CD14-positive monocyte (primary cell): ENCODE results near the gene CDH18. TPM values are rescaled to one million over a fixed set of nuclear protein-coding genes. Genes with fewer than 3 reads are reported as not detected.

Experiments
- DNase-seq, 3 donors: peaks; one replicate each; pipeline ENCODE4 v3.0.0-alpha.2; 2011 to 2022
- H2AFZ ChIP-seq: 2 replicates; pipeline ENCODE4 v1.6.0; 2012; ENCODE audit warnings: mild to moderate bottlenecking, low read depth, low read length, inconsistent platforms; ENCODE audit not compliant: insufficient read depth, poor library complexity, severe bottlenecking
- H3K27ac ChIP-seq, 2 donors: 1 replicate in 1 of 2; 2 replicates in 1 of 2; pipeline ENCODE4 v1.5.1; 2012 to 2013; ENCODE audit warnings: low read length in 2 of 2, control low read depth in 1 of 2, inconsistent platforms in 1 of 2, low read depth in 1 of 2, mild to moderate bottlenecking in 1 of 2
- H3K27me3 ChIP-seq, 2 donors: one replicate each; pipeline versions ENCODE4 v1.6.0 to v1.6.1; 2011 to 2013; ENCODE audit warnings: low read length in 2 of 2; ENCODE audit not compliant: control insufficient read depth in 2 of 2, insufficient read depth in 2 of 2
- H3K36me3 ChIP-seq, 2 donors: replicated peaks in 1 of 2; 1 replicate in 1 of 2; 2 replicates in 1 of 2; pipeline versions ENCODE4 v1.5.1 to v1.6.1; 2012 to 2013; ENCODE audit warnings: low read length in 2 of 2, control low read depth in 1 of 2, inconsistent platforms in 1 of 2, mild to moderate bottlenecking in 1 of 2; ENCODE audit not compliant: insufficient read depth in 2 of 2, control insufficient read depth in 1 of 2
- H3K4me1 ChIP-seq, 2 donors: 1 replicate in 1 of 2; 2 replicates in 1 of 2; pipeline versions ENCODE4 v1.5.1 to v1.6.1; 2012 to 2013; ENCODE audit warnings: low read length in 2 of 2, control low read depth in 1 of 2, inconsistent platforms in 1 of 2, mild to moderate bottlenecking in 1 of 2, moderate library complexity in 1 of 2; ENCODE audit not compliant: insufficient read depth in 2 of 2, control insufficient read depth in 1 of 2
- H3K4me2 ChIP-seq: replicated peaks from 2 replicates; pipeline ENCODE3; 2012; ENCODE audit warnings: low read length, moderate library complexity, mild to moderate bottlenecking; ENCODE audit not compliant: poor library complexity, severe bottlenecking; ENCODE audit errors: extremely low read depth
- H3K4me3 ChIP-seq, 3 experiments: fragments of 200-600 bp in 1 of 3; sonication (generic) in 1 of 3; replicated peaks in 1 of 3; 1 replicate in 2 of 3; 2 replicates in 1 of 3; pipeline ENCODE4 v1.5.1; 2011 to 2013; ENCODE audit warnings: low read length in 3 of 3, mild to moderate bottlenecking in 3 of 3, control low read depth in 2 of 3, low read depth in 2 of 3, inconsistent platforms in 1 of 3, moderate library complexity in 1 of 3
- H3K79me2 ChIP-seq: 2 replicates; pipeline ENCODE4 v1.6.0; 2012; ENCODE audit warnings: mild to moderate bottlenecking, control low read depth, inconsistent platforms, low read length, moderate library complexity; ENCODE audit not compliant: insufficient read depth
- H3K9ac ChIP-seq: 2 replicates; pipeline ENCODE4 v1.6.0; 2017; ENCODE audit warnings: low read length, mild to moderate bottlenecking; ENCODE audit not compliant: insufficient read depth, poor library complexity, severe bottlenecking
- H3K9me3 ChIP-seq, 2 donors: replicated peaks in 1 of 2; 1 replicate in 1 of 2; 2 replicates in 1 of 2; pipeline versions ENCODE4 v1.5.1 to v1.6.1; 2012 to 2013; ENCODE audit warnings: low read length in 2 of 2, control low read depth in 1 of 2; ENCODE audit not compliant: control insufficient read depth in 1 of 2, insufficient read depth in 1 of 2
- H4K20me1 ChIP-seq: 2 replicates; pipeline ENCODE4 v1.6.0; 2012; ENCODE audit warnings: mild to moderate bottlenecking, low read length, control low read depth, moderate library complexity; ENCODE audit not compliant: insufficient read depth
- H3K27ac Mint-ChIP-seq, 7 donors: one replicate each; pipeline ENCODE4 v1.8.0; 2020; ENCODE audit warnings: mild to moderate bottlenecking in 7 of 7, mixed read lengths in 7 of 7, moderate library complexity in 6 of 7, inconsistent platforms in 2 of 7
- H3K27me3 Mint-ChIP-seq, 3 donors: one replicate each; pipeline ENCODE4 v1.8.0; 2021 to 2022; ENCODE audit warnings: low read depth in 3 of 3, mild to moderate bottlenecking in 3 of 3, mixed read lengths in 3 of 3, moderate library complexity in 3 of 3, inconsistent platforms in 1 of 3
- H3K36me3 Mint-ChIP-seq, 2 donors: one replicate each; pipeline ENCODE4 v1.8.0; 2020; ENCODE audit warnings: mixed read lengths in 2 of 2, inconsistent platforms in 1 of 2, mild to moderate bottlenecking in 1 of 2
- H3K4me1 Mint-ChIP-seq: one replicate; pipeline ENCODE4 v1.8.0; 2020; ENCODE audit warnings: mild to moderate bottlenecking, mixed read lengths
- H3K4me3 Mint-ChIP-seq, 2 donors: one replicate each; pipeline ENCODE4 v1.8.0; 2020; ENCODE audit warnings: mild to moderate bottlenecking in 2 of 2, mixed read lengths in 2 of 2, moderate library complexity in 1 of 2
- H3K9me3 Mint-ChIP-seq, 7 donors: one replicate each; pipeline ENCODE4 v1.8.0; 2020 to 2022; ENCODE audit warnings: mixed read lengths in 7 of 7, mild to moderate bottlenecking in 6 of 7, moderate library complexity in 6 of 7, inconsistent platforms in 2 of 7
- CTCF ChIP-seq: fragments of 200-600 bp; IDR thresholded peaks from one replicate; pipeline ENCODE4 v1.8.0; 2022; ENCODE audit warnings: antibody characterized with exemption, mild to moderate bottlenecking
- WGBS: methylation state at CpG from one replicate; pipeline ENCODE4 v1.1.5; 2013; ENCODE audit warnings: missing lambda C conversion rate; ENCODE audit not compliant: insufficient coverage; 5-methylcytosine and 5-hydroxymethylcytosine counted together
- intact Hi-C, 2 donors: fragments of 100-400 bp; cut with micrococcal nuclease; formaldehyde crosslinking; loops; one replicate each; pipeline versions ENCODE4 v1.15.0 to v1.15.1; 2023
- polyA plus RNA-seq, 3 donors: library from polyadenylated mRNA; depleted of rRNA in 1 of 3; unstranded in 2 of 3; stranded (reverse) in 1 of 3; fragments of 300-500 nt in 2 of 3; fragments of >200 nt in 1 of 3; fragmentation: Illumina TruSeq in 2 of 3; gene quantifications; 1 replicate in 2 of 3; 2 replicates in 1 of 3; pipeline ENCODE4 v1.2.3, GENCODE V29; 2012 to 2021

Gene CDH18
- polyA plus RNA-seq, 3 donors, result not detected

GRCh38 chr5:19630876-19631275 is 357.1 kb downstream of the CDH18 start:
- no peak overlapping the region for H3K27ac Mint-ChIP-seq
- H3K4me1 Mint-ChIP-seq, result no peaks in the 10 kb centered on the region
- Histone ChIP-seq H3K79me2 (no peaks in the 10 kb centered on the region), H3K9me3 (peaks cover 0 to 3% of the 10 kb centered on the region in 2 donors), H3K4me1 (no peaks in the 10 kb centered on the region), H3K36me3 (no peaks in the 10 kb centered on the region), H3K4me3 (no peak overlapping the region), H2AFZ (no peak overlapping the region), H3K9ac (no peak overlapping the region), H3K4me2 (no peak overlapping the region), H3K27ac (no peak overlapping the region), H3K27me3 (no peaks in the 10 kb centered on the region), H4K20me1 (no peaks in the 10 kb centered on the region)
- H3K36me3 Mint-ChIP-seq, result no peaks in the 10 kb centered on the region
- DNase-seq, result no peak
- H3K9me3 Mint-ChIP-seq, result peaks cover 0 to 9% (median 0%) of the 10 kb centered on the region in 7 donors
- no peak overlapping the region for H3K4me3 Mint-ChIP-seq
- no CpG with 5 or more reads among the region's 2 CpGs for WGBS
- H3K27me3 Mint-ChIP-seq, result no peaks in the 10 kb centered on the region
- intact Hi-C loops, result no loop called here
- TF ChIP-seq CTCF, result no peak

- intact Hi-C loops, result no loop called here
- Mint-ChIP-seq H3K4me3 (no peak overlapping the region), H3K27ac (no peak overlapping the region), H3K36me3 (no peaks in the 10 kb centered on the region), H3K9me3 (peaks cover 0 to 6% (median 2%) of the 10 kb centered on the region in 7 donors), H3K4me1 (no peaks in the 10 kb centered on the region), H3K27me3 (no peaks in the 10 kb centered on the region)
- Histone ChIP-seq H3K79me2 (no peaks in the 10 kb centered on the region), H3K4me3 (no peak overlapping the region), H2AFZ (no peak overlapping the region), H3K4me2 (no peak overlapping the region), H3K36me3 (no peaks in the 10 kb centered on the region), H3K9ac (no peak overlapping the region), H3K27ac (no peak overlapping the region), H3K9me3 (peaks cover 0 to 5% of the 10 kb centered on the region in 2 donors), H3K4me1 (no peaks in the 10 kb centered on the region), H3K27me3 (no peaks in the 10 kb centered on the region), H4K20me1 (no peaks in the 10 kb centered on the region)
- no peak for TF ChIP-seq CTCF
- no CpG with 5 or more reads among the region's 2 CpGs for WGBS
- DNase-seq, result no peak
Observed at GRCh38 chr5:19626211-19626610, 361.8 kb downstream of the CDH18 start.
